K562 (cell line): Measurements from ENCODE around the gene TUBA1A. TPM values are rescaled to one million over a fixed set of nuclear protein-coding genes. Genes with fewer than 3 reads are reported as not detected.
A peak's percentile ranks its signal among the peaks of the same experiment; 100 is the strongest.

Experiments
- FOSL1 ChIP-seq: fragments of 200-800 bp; sonication (Bioruptor generic); conservative IDR thresholded peaks from 2 replicates; pipeline ENCODE4 v1.6.1; 2016; ENCODE audit warnings: missing genetic modification characterization, missing compliant biosample characterization
- NBN ChIP-seq: fragments of 450-650 bp; IDR thresholded peaks from 2 replicates; pipeline ENCODE4 v1.6.1; 2016; ENCODE audit warnings: low read depth, mild to moderate bottlenecking
- PHTF2 ChIP-seq: fragments of 250-450 bp; sonication (Bioruptor Pico); IDR thresholded peaks from 2 replicates; pipeline ENCODE4 v1.5.0; 2021; ENCODE audit warnings: mild to moderate bottlenecking
- PRMT5 ChIP-seq: sonication (generic); formaldehyde crosslinking; IDR thresholded peaks from 2 replicates; pipeline ENCODE4 v1.5.0; 2020; ENCODE audit warnings: missing genetic modification reagents
- SNIP1 ChIP-seq: fragments of 450-650 bp; IDR thresholded peaks from 2 replicates; pipeline ENCODE4 v1.7.1; 2017; ENCODE audit warnings: low read depth, mild to moderate bottlenecking
- TAF9B ChIP-seq: fragments of 450-650 bp; IDR thresholded peaks from 2 replicates; pipeline ENCODE4 v1.6.1; 2018; ENCODE audit warnings: mild to moderate bottlenecking; ENCODE audit not compliant: partially characterized antibody
- TCFL5 ChIP-seq: fragments of 250-450 bp; sonication (Bioruptor Pico); conservative IDR thresholded peaks from 2 replicates; pipeline ENCODE4 v1.6.1; 2021; ENCODE audit warnings: mild to moderate bottlenecking, moderate library complexity, matching md5 sums
- U2AF2 ChIP-seq: fragments of 200-400 bp; formaldehyde crosslinking; optimal IDR thresholded peaks from 2 replicates; pipeline ENCODE3; 2017; ENCODE audit warnings: low read depth, mild to moderate bottlenecking, low read length
- XRCC5 ChIP-seq: fragments of 200-400 bp; formaldehyde crosslinking; IDR thresholded peaks from 2 replicates; pipeline ENCODE4 v1.6.1; 2017; ENCODE audit warnings: low read depth, mild to moderate bottlenecking, low read length
- ZBTB7A ChIP-seq: IDR thresholded peaks from 2 replicates; pipeline ENCODE4 v1.6.1; 2011; ENCODE audit warnings: low read depth, mild to moderate bottlenecking, low read length, moderate library complexity, borderline replicate concordance; ENCODE audit not compliant: control insufficient read depth
- ZNF124 ChIP-seq: sonication (generic); formaldehyde crosslinking; IDR thresholded peaks from 2 replicates; pipeline ENCODE4 v1.8.1; 2022; ENCODE audit warnings: missing genetic modification reagents
- ZNF24 ChIP-seq: fragments of 450-650 bp; IDR thresholded peaks from 2 replicates; pipeline ENCODE4 v1.6.1; 2016
- ZNF57 ChIP-seq: fragments of 450-650 bp; formaldehyde crosslinking; IDR thresholded peaks from 2 replicates; pipeline ENCODE4 v1.4.0; 2020; ENCODE audit warnings: mild to moderate bottlenecking, moderate library complexity
- ZNF584 ChIP-seq: fragments of 200-800 bp; sonication (Bioruptor generic); IDR thresholded peaks from 2 replicates; pipeline ENCODE4 v1.6.1; 2016; ENCODE audit warnings: low read depth, mild to moderate bottlenecking, missing genetic modification characterization, missing compliant biosample characterization
- ZNF75A ChIP-seq: fragments of 450-650 bp; formaldehyde crosslinking; IDR thresholded peaks from 2 replicates; pipeline ENCODE4 v1.4.0; 2020; ENCODE audit warnings: mild to moderate bottlenecking
- polyA plus RNA-seq, 8 experiments: library from polyadenylated mRNA; depleted of rRNA in 4 of 8; stranded (reverse) in 5 of 8; unstranded in 3 of 8; fragments of >200 nt; fragmentation: Nextera tagmentation in 2 of 8; fragmentation: Illumina TruSeq in 1 of 8; extraction: Ambion mirVana in 2 of 8; extraction: Trizol in 1 of 8; gene quantifications; 2 replicates each; pipeline versions ENCODE4 v1.2.1 to v1.2.3, GENCODE V29; 2011 to 2014; ENCODE audit warnings: inconsistent platforms in 1 of 8, missing spikeins in 1 of 8
- total RNA-seq, 7 experiments: library from RNA; depleted of rRNA in 6 of 7; stranded (reverse); fragments of >200 nt in 6 of 7; fragmentation: Illumina TruSeq in 2 of 7; extraction: Trizol in 2 of 7; gene quantifications; 2 replicates each; pipeline versions ENCODE4 v1.2.1 to v1.2.3, GENCODE V29; 2011 to 2021; ENCODE audit warnings: low replicate concordance in 1 of 7
- TF ChIP-seq, protein P1 (sequence below): fragments of 250-450 bp; sonication (Bioruptor Pico); IDR thresholded peaks from 2 replicates; pipeline ENCODE4 v1.9.0; 2021; ENCODE audit warnings: mild to moderate bottlenecking, inconsistent platforms
- TF ChIP-seq, protein P2 (sequence below): fragments of 250-450 bp; sonication (Bioruptor Pico); IDR thresholded peaks from 2 replicates; pipeline ENCODE4 v1.4.0; 2020
- TF ChIP-seq, protein P3 (sequence below), 2 experiments: fragments of 250-450 bp in 1 of 2; fragments of 450-650 bp in 1 of 2; sonication (Bioruptor Pico) in 1 of 2; IDR thresholded peaks; 2 replicates each; pipeline versions ENCODE4 v1.6.1 to v1.8.0; 2016 to 2021; ENCODE audit warnings: mild to moderate bottlenecking in 2 of 2, moderate library complexity in 2 of 2, missing compliant biosample characterization in 1 of 2, missing genetic modification characterization in 1 of 2
- TF ChIP-seq, protein P4 (sequence below): fragments of 250-450 bp; sonication (Bioruptor Pico); IDR thresholded peaks from 2 replicates; pipeline ENCODE4 v1.8.0; 2021; ENCODE audit warnings: moderate library complexity, mild to moderate bottlenecking, inconsistent platforms
- TF ChIP-seq, protein P5 (sequence below): fragments of 450-650 bp; formaldehyde crosslinking; IDR thresholded peaks from 2 replicates; pipeline ENCODE4 v1.4.0; 2020; ENCODE audit warnings: mild to moderate bottlenecking

The TUBA1A gene
- total and polyA plus RNA-seq, 9 of the 15 experiments (the other 6 are each of a cell fraction or from before 2014, with no cell fraction given) = 7.4 to 45.1 (median 11.9) TPM

DNA sequence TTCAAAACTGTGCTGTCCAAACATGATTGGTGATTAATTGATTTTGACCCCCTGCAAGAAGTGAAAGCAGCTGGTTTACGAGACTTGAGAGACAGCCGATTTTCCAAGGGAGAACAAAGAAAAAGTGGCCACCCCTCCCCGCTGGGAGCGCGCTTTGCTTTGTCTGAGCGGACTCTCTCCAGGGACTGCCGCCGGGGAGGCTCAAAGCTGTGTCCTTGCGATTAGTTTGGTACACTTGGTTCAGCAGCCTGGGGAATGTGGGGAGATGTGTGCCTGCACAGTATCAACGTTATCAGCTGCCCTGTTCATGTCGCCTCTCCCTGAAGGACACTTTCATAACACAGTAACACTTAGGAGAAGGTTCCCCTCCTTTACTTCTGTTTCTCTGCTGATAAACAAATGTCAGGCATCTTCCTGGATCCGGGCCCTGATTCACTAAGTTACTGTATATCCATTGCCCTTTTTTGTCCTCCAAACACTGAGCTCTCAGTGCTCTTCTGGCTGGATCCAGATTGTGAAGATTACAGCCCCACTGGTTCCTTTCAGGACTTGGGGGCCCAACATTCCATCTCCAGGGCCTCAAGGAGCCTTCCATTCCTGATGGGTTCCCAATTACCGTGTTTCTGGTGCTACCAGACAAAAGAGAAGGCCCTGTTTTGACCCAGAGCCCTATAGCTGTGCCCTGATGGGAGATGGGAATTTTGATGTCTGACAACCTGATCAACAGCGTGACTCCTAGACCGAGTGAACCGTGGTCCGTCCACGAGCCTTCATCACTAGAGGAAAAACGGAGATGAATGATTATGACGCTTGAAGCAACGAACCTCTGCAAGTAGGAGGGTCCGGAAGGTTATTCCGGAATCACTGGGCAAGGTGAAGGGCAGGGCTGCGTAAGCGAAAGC is 44.3 kb upstream of the TUBA1A start (continued):
- no peak for TF ChIP-seq U2AF2
- TF ChIP-seq, protein P1, sequence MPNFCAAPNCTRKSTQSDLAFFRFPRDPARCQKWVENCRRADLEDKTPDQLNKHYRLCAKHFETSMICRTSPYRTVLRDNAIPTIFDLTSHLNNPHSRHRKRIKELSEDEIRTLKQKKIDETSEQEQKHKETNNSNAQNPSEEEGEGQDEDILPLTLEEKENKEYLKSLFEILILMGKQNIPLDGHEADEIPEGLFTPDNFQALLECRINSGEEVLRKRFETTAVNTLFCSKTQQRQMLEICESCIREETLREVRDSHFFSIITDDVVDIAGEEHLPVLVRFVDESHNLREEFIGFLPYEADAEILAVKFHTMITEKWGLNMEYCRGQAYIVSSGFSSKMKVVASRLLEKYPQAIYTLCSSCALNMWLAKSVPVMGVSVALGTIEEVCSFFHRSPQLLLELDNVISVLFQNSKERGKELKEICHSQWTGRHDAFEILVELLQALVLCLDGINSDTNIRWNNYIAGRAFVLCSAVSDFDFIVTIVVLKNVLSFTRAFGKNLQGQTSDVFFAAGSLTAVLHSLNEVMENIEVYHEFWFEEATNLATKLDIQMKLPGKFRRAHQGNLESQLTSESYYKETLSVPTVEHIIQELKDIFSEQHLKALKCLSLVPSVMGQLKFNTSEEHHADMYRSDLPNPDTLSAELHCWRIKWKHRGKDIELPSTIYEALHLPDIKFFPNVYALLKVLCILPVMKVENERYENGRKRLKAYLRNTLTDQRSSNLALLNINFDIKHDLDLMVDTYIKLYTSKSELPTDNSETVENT (CRISPR knock-in tag) = peak; percentile 72; the same call in 1 of the 2 replicates
- no peak for TF ChIP-seq ZNF75A (CRISPR knock-in tag)
- TF ChIP-seq, protein P2, sequence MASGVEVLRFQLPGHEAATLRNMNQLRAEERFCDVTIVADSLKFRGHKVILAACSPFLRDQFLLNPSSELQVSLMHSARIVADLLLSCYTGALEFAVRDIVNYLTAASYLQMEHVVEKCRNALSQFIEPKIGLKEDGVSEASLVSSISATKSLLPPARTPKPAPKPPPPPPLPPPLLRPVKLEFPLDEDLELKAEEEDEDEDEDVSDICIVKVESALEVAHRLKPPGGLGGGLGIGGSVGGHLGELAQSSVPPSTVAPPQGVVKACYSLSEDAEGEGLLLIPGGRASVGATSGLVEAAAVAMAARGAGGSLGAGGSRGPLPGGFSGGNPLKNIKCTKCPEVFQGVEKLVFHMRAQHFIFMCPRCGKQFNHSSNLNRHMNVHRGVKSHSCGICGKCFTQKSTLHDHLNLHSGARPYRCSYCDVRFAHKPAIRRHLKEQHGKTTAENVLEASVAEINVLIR = no peak
- peak; percentile 94; the same call in 1 of the 2 replicates for TF ChIP-seq NBN
- no peak for TF ChIP-seq XRCC5
- TF ChIP-seq PRMT5 = no peak
- TF ChIP-seq, protein P3, sequence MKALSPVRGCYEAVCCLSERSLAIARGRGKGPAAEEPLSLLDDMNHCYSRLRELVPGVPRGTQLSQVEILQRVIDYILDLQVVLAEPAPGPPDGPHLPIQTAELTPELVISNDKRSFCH (CRISPR knock-in tag; IDR thresholded peaks at IDR 0.05) = no peak
- TF ChIP-seq, protein P3 (tag; IDR thresholded peaks at IDR 0.05) = peak; percentile 52
- TF ChIP-seq ZNF24 = peak; percentile 68
- peak; percentile 47 for TF ChIP-seq FOSL1
- no peak for TF ChIP-seq PHTF2
- TF ChIP-seq ZNF584 (CRISPR knock-in tag) = no peak
- no peak for TF ChIP-seq ZNF57 (CRISPR knock-in tag)
- TF ChIP-seq, protein P4, sequence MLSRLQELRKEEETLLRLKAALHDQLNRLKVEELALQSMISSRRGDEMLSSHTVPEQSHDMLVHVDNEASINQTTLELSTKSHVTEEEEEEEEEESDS (CRISPR knock-in tag) = no peak
- TF ChIP-seq TAF9B = peak; percentile 55
- no peak for TF ChIP-seq TCFL5 (CRISPR knock-in tag)
- TF ChIP-seq, protein P5, sequence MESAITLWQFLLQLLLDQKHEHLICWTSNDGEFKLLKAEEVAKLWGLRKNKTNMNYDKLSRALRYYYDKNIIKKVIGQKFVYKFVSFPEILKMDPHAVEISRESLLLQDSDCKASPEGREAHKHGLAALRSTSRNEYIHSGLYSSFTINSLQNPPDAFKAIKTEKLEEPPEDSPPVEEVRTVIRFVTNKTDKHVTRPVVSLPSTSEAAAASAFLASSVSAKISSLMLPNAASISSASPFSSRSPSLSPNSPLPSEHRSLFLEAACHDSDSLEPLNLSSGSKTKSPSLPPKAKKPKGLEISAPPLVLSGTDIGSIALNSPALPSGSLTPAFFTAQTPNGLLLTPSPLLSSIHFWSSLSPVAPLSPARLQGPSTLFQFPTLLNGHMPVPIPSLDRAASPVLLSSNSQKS (CRISPR knock-in tag) = no peak
- TF ChIP-seq ZNF124 = no peak
- TF ChIP-seq SNIP1 = no peak
- no peak for TF ChIP-seq ZBTB7A
